ENCODE measurements around the gene LSM8. TPM values are rescaled to one million over a fixed set of nuclear protein-coding genes. Genes with fewer than 3 reads are reported as not detected.

Gene LSM8
- total and polyA plus RNA-seq, 2 donors (not counting 3 experiments of a cell fraction or from before 2014, with no cell fraction given), result 26.8 to 34.1 TPM

DNA sequence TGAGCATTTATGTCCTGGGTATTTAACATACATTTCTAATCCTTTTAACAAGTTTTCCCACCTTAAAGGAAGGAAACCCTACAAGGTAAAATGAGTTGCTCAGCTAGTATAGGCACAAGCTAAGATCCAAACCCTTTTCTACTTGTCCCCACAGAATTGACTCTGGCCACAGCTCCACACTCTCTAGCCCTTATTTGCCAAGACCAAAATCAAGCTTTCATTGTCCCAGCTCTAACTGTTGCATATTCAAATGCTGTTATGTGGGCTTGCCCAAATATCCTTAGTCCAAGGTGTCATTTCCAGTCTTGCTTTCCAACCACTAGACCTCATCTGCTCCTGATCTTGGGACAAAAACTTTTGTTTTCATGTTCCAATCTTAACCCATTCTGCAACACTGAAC, 31.3 kb upstream of the LSM8 start:
- H3K4me3 ChIP-seq (replicated peaks in 1 of 3; ENCODE audit: insufficient read depth in 1 of 3, low read depth in 1 of 3, low read length in 3 of 3), result no peak overlapping the region
- DNase-seq (ENCODE audit: low read depth, low spot score) (no peak), FAIRE-seq (no peak)
- no peak overlapping the region for H2AFZ ChIP-seq (ENCODE audit: low read depth, low read length)
- BruUV-seq (replicated peaks), result no TSS peak
- POLR2A ChIA-PET, result no interaction called here
- H3K4me2 ChIP-seq (ENCODE audit: insufficient read depth, low read length), result no peak overlapping the region
- no peaks in the 10 kb centered on the region for H3K9me3 ChIP-seq (replicated peaks; ENCODE audit: control insufficient read depth, insufficient read depth, low read length)
- no peak for TF ChIP-seq EZH2 (IDR thresholded peaks at IDR 0.05; ENCODE audit: borderline replicate concordance, low read depth, low read length, severe bottlenecking)
- TF ChIP-seq JUN (IDR thresholded peaks at IDR 0.05; ENCODE audit: borderline replicate concordance, insufficient read depth, insufficient read length, low read depth), result no peak
- no peak for TF ChIP-seq POLR2A (IDR thresholded peaks at IDR 0.05; ENCODE audit: low read depth, low read length)
- TF ChIP-seq POLR2AphosphoS5 (IDR thresholded peaks at IDR 0.05; ENCODE audit: insufficient read depth, low read depth, low read length), result no peak
- TF ChIP-seq, protein P1, sequence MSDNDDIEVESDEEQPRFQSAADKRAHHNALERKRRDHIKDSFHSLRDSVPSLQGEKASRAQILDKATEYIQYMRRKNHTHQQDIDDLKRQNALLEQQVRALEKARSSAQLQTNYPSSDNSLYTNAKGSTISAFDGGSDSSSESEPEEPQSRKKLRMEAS (IDR thresholded peaks at IDR 0.05; ENCODE audit: insufficient read depth, insufficient read length), result no peak
- TF ChIP-seq, protein P2, sequence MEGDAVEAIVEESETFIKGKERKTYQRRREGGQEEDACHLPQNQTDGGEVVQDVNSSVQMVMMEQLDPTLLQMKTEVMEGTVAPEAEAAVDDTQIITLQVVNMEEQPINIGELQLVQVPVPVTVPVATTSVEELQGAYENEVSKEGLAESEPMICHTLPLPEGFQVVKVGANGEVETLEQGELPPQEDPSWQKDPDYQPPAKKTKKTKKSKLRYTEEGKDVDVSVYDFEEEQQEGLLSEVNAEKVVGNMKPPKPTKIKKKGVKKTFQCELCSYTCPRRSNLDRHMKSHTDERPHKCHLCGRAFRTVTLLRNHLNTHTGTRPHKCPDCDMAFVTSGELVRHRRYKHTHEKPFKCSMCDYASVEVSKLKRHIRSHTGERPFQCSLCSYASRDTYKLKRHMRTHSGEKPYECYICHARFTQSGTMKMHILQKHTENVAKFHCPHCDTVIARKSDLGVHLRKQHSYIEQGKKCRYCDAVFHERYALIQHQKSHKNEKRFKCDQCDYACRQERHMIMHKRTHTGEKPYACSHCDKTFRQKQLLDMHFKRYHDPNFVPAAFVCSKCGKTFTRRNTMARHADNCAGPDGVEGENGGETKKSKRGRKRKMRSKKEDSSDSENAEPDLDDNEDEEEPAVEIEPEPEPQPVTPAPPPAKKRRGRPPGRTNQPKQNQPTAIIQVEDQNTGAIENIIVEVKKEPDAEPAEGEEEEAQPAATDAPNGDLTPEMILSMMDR (IDR thresholded peaks at IDR 0.05; ENCODE audit: extremely low read depth in 1 of 2, insufficient read depth in 1 of 2, low read depth in 1 of 2, low read length in 2 of 2), result no peak
- TF ChIP-seq FOS (IDR thresholded peaks at IDR 0.05; ENCODE audit: borderline replicate concordance, insufficient read depth, low read length), result no peak
- TF ChIP-seq MYC (IDR thresholded peaks at IDR 0.05; ENCODE audit: low read depth, low read length), result no peak
- TF ChIP-seq GATA2 (IDR thresholded peaks at IDR 0.05; ENCODE audit: insufficient read depth, insufficient read length, low read depth, low read length), result no peak
- no peaks in the 10 kb centered on the region for H3K79me2 ChIP-seq (ENCODE audit: control insufficient read depth, insufficient read depth, low read length)
- H3K9me1 ChIP-seq (replicated peaks; ENCODE audit: control insufficient read depth, extremely low read depth, insufficient read depth, low read length), result no peaks in the 10 kb centered on the region
- intact Hi-C loops (cut with micrococcal nuclease), result loop anchor here (1.0 kb wide), 1 partner anchor 402 kb away; no protein-coding TSS in a partner anchor
- no peak overlapping the region for H3K9ac ChIP-seq (replicated peaks; ENCODE audit: extremely low read depth, insufficient read depth, low read length)
- peaks cover 0 to 6% of the 10 kb centered on the region in 2 experiments for H3K27me3 ChIP-seq (ENCODE audit: control insufficient read depth in 2 of 2, insufficient read depth in 2 of 2, low read length in 2 of 2)
- H3K36me3 ChIP-seq (ENCODE audit: control insufficient read depth in 2 of 2, extremely low read depth in 1 of 2, insufficient read depth in 2 of 2, low read length in 2 of 2), result no peaks in the 10 kb centered on the region
- CTCF ChIA-PET, result interaction anchor here (0.6 to 3.2 kb wide), 4 partner anchors 9 to 694 kb away, joined by 3 to 32 read pairs (median 4); no protein-coding TSS in a partner anchor
- no peaks in the 10 kb centered on the region for H4K20me1 ChIP-seq (replicated peaks; ENCODE audit: control insufficient read depth, extremely low read depth, insufficient read depth, low read length)
- dilution Hi-C loops (cut with MboI; ENCODE audit: extremely low pct_ligation_motif_present, low sequenced_read_pairs), result no loop called here
- no peak overlapping the region for H3K27ac ChIP-seq (ENCODE audit: insufficient read depth, low read depth, low read length)
- H3K4me1 ChIP-seq (ENCODE audit: control insufficient read depth, extremely low read depth, insufficient read depth, low read length), result no peaks in the 10 kb centered on the region
